Measurements from ENCODE around the gene POTEG. TPM values are rescaled to one million over a fixed set of nuclear protein-coding genes. Genes with fewer than 3 reads are reported as not detected.
"Not testable (repeated sequence)": the region's sequence is repeated elsewhere in the genome, so short reads cannot be mapped to it uniquely, and the experiment has no call there.

POTEG gene
- total and polyA plus RNA-seq, 7 donors: not detected

DNA sequence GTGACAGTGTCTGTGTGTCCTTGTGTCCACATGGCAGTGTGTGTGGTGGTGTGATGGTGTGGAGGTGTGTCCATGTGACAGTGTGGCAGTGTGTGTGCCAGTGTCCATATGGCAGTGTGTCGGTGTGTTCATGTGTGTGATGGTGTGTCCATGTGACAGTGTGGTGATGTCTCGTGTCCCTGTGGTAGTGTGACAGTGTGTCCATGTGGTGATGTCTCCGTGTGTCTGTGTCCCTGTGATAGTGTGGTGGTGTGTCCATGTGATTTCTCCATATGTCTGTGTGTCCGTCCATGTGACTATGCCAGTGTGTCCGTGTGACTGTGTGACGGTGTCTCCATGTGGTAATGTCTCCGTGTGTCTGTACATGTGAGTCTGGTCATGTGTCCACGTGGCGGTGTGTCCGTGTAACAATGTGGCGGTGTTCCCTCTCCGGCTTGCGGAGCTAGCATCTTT lies 59.7 kb downstream of the POTEG start:
- H3K4me3 ChIP-seq; H3K27me3 ChIP-seq (ENCODE audit: insufficient read depth in 3 of 3, low read length in 2 of 3); H3K4me1 ChIP-seq; intact Hi-C loops (cut with DNase I); H3K36me3 ChIP-seq (ENCODE audit: insufficient read depth in 1 of 2, low read depth in 1 of 2); H3K9me3 ChIP-seq; H3K27ac ChIP-seq: not testable (repeated sequence)
- 84 to 88% (median 87%) methylated on average over 13 of the region's 13 CpGs for WGBS, 3 donors
- peak in 1 of 2 donors; percentile 59 for DNase-seq
- ATAC-seq: peak in 1 of 4 donors; percentile 40

DNA sequence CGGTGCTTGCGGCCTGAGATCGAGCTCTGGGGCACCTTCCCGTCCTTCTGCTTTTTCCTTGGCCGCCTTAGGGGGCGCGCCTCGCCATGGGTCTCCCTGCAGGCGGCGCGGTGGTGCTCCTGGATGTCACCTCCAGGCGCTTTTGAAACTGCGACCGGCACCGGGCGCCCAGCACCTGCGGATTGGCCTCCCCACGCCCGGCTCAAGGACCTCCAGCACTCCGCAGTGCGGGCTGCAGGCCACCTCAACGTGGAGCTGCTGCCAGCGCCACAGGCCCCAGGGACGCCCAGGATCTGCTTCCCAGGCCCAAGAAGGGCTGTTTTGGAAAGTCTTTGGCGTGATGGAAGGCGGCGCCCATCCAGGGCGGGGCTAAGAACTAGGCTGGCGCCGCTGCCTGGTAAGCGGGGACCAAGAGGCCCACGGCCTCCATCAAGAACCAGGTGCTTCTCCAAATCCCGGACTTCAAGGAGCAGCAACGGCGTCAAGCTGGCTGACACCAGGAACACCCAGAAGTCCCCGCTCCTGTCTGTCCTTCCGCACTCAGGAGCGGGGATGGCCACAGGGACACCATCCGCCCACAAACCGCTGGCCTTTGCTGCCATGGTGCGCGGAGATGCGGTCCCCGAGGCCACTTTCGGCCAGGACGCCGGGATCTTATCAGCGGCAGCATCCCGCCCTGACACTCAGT lies 61.2 kb downstream of the POTEG start:
- H3K36me3 ChIP-seq (ENCODE audit: insufficient read depth in 1 of 2, low read depth in 1 of 2); H3K4me3 ChIP-seq; intact Hi-C loops (cut with DNase I); H3K27me3 ChIP-seq (ENCODE audit: insufficient read depth in 3 of 3, low read length in 2 of 3); ATAC-seq; H3K27ac ChIP-seq; H3K9me3 ChIP-seq; H3K4me1 ChIP-seq: not testable (repeated sequence)
- peak in 1 of 2 donors; percentile 68 for DNase-seq
- WGBS, 3 donors: 59 to 66% (median 65%) methylated on average over 49 of the region's 49 CpGs

DNA sequence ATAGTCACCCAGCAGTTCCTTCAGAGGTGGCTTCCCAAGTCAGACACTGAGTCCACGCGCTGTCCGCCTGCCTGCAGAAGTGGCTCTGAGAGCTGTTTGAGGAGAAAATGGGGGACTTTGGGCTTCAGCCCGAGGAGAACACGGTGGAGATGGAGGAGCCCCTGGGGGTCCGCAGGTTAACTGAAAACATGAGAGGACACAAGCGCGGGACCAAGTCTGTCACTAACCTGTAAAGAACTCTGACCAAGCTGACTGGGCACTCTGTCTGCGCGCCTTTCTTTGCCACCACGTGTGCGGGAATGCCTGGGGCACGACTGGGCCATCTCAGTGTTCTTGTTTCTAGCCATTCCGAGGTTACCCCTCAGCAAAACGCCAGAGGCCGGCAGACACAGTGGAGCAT lies 62.4 kb downstream of the POTEG start:
- H3K27ac ChIP-seq; H3K9me3 ChIP-seq; H3K36me3 ChIP-seq (ENCODE audit: insufficient read depth in 1 of 2, low read depth in 1 of 2); H3K4me3 ChIP-seq; H3K4me1 ChIP-seq; H3K27me3 ChIP-seq (ENCODE audit: insufficient read depth in 3 of 3, low read length in 2 of 3); intact Hi-C loops (cut with DNase I); ATAC-seq: not testable (repeated sequence)
- DNase-seq: peak in 1 of 2 donors; percentile 48
- 76 to 82% (median 79%) methylated on average over 9 to 10 of the region's 16 CpGs for WGBS, 3 donors

DNA sequence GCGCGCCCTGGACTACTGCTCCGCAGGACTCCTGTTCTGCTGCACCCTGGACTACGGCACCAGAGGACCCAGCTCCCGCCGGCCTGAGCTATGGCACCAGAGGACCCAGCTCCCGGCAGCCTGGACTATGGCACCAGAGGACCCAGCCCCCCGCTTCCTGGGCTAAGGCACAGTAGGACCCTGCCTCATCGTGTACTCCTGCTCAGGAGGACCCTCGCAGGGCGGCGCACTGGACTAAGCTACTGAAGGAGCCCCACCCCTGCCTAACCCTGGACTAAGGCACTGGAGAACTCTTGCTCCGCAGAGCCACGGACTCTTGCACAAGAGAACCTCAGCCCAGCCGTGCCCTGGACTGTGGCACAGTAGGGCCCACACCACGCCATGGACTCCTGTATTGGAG lies 71.3 kb downstream of the POTEG start:
- H3K4me1 ChIP-seq: not testable (repeated sequence)

DNA sequence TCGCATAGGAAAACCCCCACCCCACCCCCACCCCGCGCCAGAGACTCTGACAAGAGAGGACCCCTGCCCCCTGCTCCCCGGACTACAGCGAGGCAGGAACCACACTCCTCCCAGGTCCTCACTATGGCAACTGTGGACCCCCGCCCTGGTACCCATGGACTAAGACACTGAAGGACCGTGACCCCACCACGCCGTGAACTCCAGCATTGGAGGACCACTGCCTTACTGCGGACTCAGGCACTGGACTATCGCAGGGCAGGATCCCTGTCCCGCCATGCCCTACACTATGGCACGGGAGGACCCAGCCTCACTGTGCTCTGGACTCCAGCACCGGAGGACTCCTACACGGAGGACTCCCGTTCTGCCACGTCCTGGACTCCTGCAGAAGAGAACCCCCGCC lies 71.8 kb downstream of the POTEG start:
- H3K27me3 ChIP-seq (ENCODE audit: insufficient read depth in 3 of 3, low read length in 2 of 3); intact Hi-C loops (cut with DNase I); H3K36me3 ChIP-seq (ENCODE audit: insufficient read depth in 1 of 2, low read depth in 1 of 2); H3K9me3 ChIP-seq; H3K4me1 ChIP-seq; H3K27ac ChIP-seq; H3K4me3 ChIP-seq; ATAC-seq: not testable (repeated sequence)
- 91 to 99% (median 92%) methylated on average over 7 to 11 of the region's 18 CpGs for WGBS, 3 donors
- DNase-seq: peak in 1 of 2 donors; percentile 48

More for the DNA sequence above, 71.3 kb downstream of the POTEG start:
- ATAC-seq; H3K9me3 ChIP-seq; H3K4me3 ChIP-seq; intact Hi-C loops (cut with DNase I); H3K36me3 ChIP-seq (ENCODE audit: insufficient read depth in 1 of 2, low read depth in 1 of 2); H3K27ac ChIP-seq; DNase-seq; H3K27me3 ChIP-seq (ENCODE audit: insufficient read depth in 3 of 3, low read length in 2 of 3): not testable (repeated sequence)
- WGBS, 3 donors: 91 to 99% (median 95%) methylated on average over 4 to 6 of the region's 16 CpGs

DNA sequence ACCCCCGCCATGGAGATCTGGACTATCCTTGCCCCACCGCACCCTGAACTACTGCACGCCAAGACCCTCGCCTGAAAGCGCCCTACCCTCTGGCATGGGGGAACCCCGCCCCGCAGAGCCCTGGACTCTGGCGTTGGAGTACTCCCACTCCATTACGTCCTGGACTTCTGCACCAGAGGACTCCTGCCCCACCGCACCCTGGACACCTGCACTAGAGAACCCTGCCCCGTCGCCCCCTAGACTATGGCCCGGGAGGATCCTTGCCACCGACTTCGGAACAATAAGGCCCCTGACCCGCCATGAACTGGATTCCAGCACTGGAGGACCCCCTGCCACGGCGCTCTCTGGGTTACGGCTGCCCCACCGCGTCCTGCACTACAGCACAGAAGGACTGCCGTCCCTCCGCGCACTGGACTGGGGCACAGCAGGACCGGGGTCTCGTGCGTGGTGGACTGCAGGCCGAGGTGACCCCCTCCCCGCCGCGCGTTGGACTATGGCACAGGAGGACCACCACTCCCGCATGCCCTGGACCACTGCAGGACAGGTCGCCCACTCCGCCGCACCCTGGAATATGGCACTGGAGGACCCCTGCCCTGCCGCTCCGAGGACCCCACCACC lies 72.4 kb downstream of the POTEG start:
- H3K27me3 ChIP-seq (ENCODE audit: insufficient read depth in 3 of 3, low read length in 2 of 3); H3K27ac ChIP-seq; H3K4me3 ChIP-seq; ATAC-seq; H3K36me3 ChIP-seq (ENCODE audit: insufficient read depth in 1 of 2, low read depth in 1 of 2); H3K4me1 ChIP-seq; H3K9me3 ChIP-seq; intact Hi-C loops (cut with DNase I): not testable (repeated sequence)
- peak in 1 of 2 donors; percentile 32 for DNase-seq
- 91 to 93% (median 92%) methylated on average over 12 to 19 of the region's 38 CpGs for WGBS, 3 donors

DNA sequence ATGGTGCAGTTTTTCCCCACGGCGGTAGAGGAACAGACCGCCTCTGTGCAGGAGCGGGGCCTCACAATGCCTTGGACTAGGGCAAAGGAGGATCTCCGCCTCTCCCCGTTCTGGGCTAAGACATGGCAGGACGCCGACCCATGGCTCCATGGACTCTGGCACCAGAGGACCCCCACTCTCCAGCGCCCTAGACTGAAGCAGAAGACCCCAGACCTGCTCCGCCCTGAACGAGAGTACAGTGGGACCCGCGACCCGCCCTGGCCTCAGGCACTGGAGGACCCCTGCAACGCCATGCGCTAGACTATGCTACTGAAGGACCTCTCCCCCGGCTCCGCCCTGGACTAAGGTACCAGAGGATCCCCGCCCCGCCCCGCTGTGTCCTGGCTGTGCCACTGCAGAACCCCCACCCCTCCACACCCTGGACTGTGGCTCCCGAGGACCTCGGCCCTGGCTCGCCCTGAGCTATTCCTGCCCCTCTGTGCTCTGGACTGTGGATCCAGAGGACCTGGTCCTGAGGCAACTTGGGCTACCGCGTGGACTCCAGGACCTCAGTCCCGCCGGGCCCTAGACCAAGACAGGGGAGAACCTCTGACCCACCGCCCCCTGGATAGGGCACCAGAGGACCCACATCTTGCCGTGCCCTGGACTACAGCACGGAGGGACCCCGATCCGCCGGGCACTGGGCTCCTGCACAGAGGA lies 73.1 kb downstream of the POTEG start:
- H3K4me1 ChIP-seq; intact Hi-C loops (cut with DNase I); H3K36me3 ChIP-seq (ENCODE audit: insufficient read depth in 1 of 2, low read depth in 1 of 2); H3K27me3 ChIP-seq (ENCODE audit: insufficient read depth in 3 of 3, low read length in 2 of 3); H3K9me3 ChIP-seq; H3K4me3 ChIP-seq; H3K27ac ChIP-seq: not testable (repeated sequence)
- peak in 1 of 2 donors; percentile 63 for DNase-seq
- ATAC-seq: peak in 1 of 4 donors; percentile 26
- 84 to 91% (median 88%) methylated on average over 7 to 8 of the region's 34 CpGs for WGBS, 3 donors

Measured in psoas muscle (tissue), 8 donors.